Naive thymus-derived CD8-positive, alpha-beta T cell (primary cell): ENCODE measurements around the gene LRRC55. TPM values are rescaled to one million over a fixed set of nuclear protein-coding genes. Genes with fewer than 3 reads are reported as not detected.
A peak's percentile ranks its signal among the peaks of the same experiment; 100 is the strongest.
"Not testable (repeated sequence)": the region's sequence is repeated elsewhere in the genome, so short reads cannot be mapped to it uniquely, and the experiment has no call there.

Experiments
- ATAC-seq, 2 donors: fragments of 150-1000 bp; cut with Tn5 transposase in 1 of 2; sonication (Bioruptor Pico), chemical (Tn5 transposase) in 1 of 2; 1 replicate in 1 of 2; 2 replicates in 1 of 2; pipeline ENCODE4 v1.10.0; 2021; ENCODE audit warnings: mild to moderate bottlenecking in 2 of 2, moderate library complexity in 2 of 2
- POLR2A ChIA-PET: fragments of 350-600 bp; sonication (Branson Sonifier 250); formaldehyde crosslinking; loops from one replicate; lab custom pipeline; 2021; ENCODE audit warnings: antibody characterized with exemption; lab: Charles Lee
- DNase-seq, 10 donors: peaks; one replicate each; pipeline versions ENCODE4 v3.0.0 to v3.0.0-alpha.2; 2020 to 2022
- H3K27ac Mint-ChIP-seq, 10 donors: one replicate each; pipeline ENCODE4 v1.8.0; 2020 to 2022; ENCODE audit warnings: mild to moderate bottlenecking in 10 of 10, mixed read lengths in 10 of 10, moderate library complexity in 4 of 10, inconsistent platforms in 1 of 10
- H3K27me3 Mint-ChIP-seq, 5 donors: one replicate each; pipeline ENCODE4 v1.8.0; 2021 to 2022; ENCODE audit warnings: mixed read lengths in 5 of 5
- H3K36me3 Mint-ChIP-seq, 3 donors: one replicate each; pipeline ENCODE4 v1.8.0; 2020 to 2022; ENCODE audit warnings: mixed read lengths in 3 of 3, mild to moderate bottlenecking in 2 of 3, inconsistent platforms in 1 of 3
- H3K4me1 Mint-ChIP-seq, 4 donors: one replicate each; pipeline ENCODE4 v1.8.0; 2021 to 2022; ENCODE audit warnings: mixed read lengths in 4 of 4
- H3K4me3 Mint-ChIP-seq, 10 donors: one replicate each; pipeline ENCODE4 v1.8.0; 2020 to 2022; ENCODE audit warnings: mild to moderate bottlenecking in 10 of 10, mixed read lengths in 10 of 10, moderate library complexity in 6 of 10, inconsistent platforms in 1 of 10
- H3K9me3 Mint-ChIP-seq, 9 donors: one replicate each; pipeline ENCODE4 v1.8.0; 2020 to 2022; ENCODE audit warnings: mixed read lengths in 9 of 9, mild to moderate bottlenecking in 3 of 9, inconsistent platforms in 1 of 9, moderate library complexity in 1 of 9
- polyA plus RNA-seq, 3 donors: library from polyadenylated mRNA; unstranded; fragments of 300-500 nt; fragmentation: Illumina TruSeq; gene quantifications; one replicate each; pipeline ENCODE4 v1.2.3, GENCODE V29; 2021
- total RNA-seq, 8 experiments: library from RNA in 2 of 8; stranded (reverse) in 2 of 8; gene quantifications; one replicate each; pipeline ENCODE4 v1.2.3 and lab custom pipeline; 2021 to 2026

Gene LRRC55
- total and polyA plus RNA-seq, 5 experiments from 2014 or later: not detected

GRCh38 chr11:57164317-57164716, 17.4 kb upstream of the LRRC55 start:
- no peak overlapping the region for H3K4me3 Mint-ChIP-seq
- peaks cover 17 to 57% (median 21%) of the 10 kb centered on the region in 5 donors for H3K27me3 Mint-ChIP-seq
- DNase-seq: no peak
- no peak overlapping the region for H3K27ac Mint-ChIP-seq
- H3K9me3 Mint-ChIP-seq: peaks cover 0 to 11% (median 2%) of the 10 kb centered on the region in 9 donors
- no peak for ATAC-seq
- H3K4me1 Mint-ChIP-seq: peaks cover 0 to 3% (median 0%) of the 10 kb centered on the region in 4 donors
- peaks cover 0 to 9% (median 0%) of the 10 kb centered on the region in 3 donors for H3K36me3 Mint-ChIP-seq
- POLR2A ChIA-PET: no interaction called here

GRCh38 chr11:57167125-57167846, 14.5 kb upstream of the LRRC55 start:
- Mint-ChIP-seq H3K9me3 (peaks cover 0 to 15% (median 2%) of the 10 kb centered on the region in 9 donors), H3K27me3 (peaks cover 11 to 45% (median 16%) of the 10 kb centered on the region in 5 donors), H3K36me3 (peaks cover 0 to 9% (median 0%) of the 10 kb centered on the region in 3 donors), H3K4me3 (no peak overlapping the region), H3K27ac (no peak overlapping the region), H3K4me1 (no peaks in the 10 kb centered on the region)
- ATAC-seq: no peak
- DNase-seq: no peak
- POLR2A ChIA-PET: no interaction called here

- H3K36me3 Mint-ChIP-seq, ATAC-seq, H3K27ac Mint-ChIP-seq, H3K4me3 Mint-ChIP-seq, H3K4me1 Mint-ChIP-seq, DNase-seq, POLR2A ChIA-PET: not testable (repeated sequence)
- Mint-ChIP-seq H3K9me3 (peaks cover 0 to 15% (median 2%) of the 10 kb centered on the region in 9 donors), H3K27me3 (peaks cover 1 to 34% (median 8%) of the 10 kb centered on the region in 5 donors)
These were observed 11.9 kb upstream of the LRRC55 start for GRCh38 chr11:57169732-57170313.

- ATAC-seq (no peak), DNase-seq (no peak)
- no peak overlapping the region for H3K27ac Mint-ChIP-seq
- no peaks in the 10 kb centered on the region for H3K4me1 Mint-ChIP-seq
- POLR2A ChIA-PET: no interaction called here
- peaks cover 0 to 9% (median 3%) of the 10 kb centered on the region in 3 donors for H3K36me3 Mint-ChIP-seq
- H3K4me3 Mint-ChIP-seq: no peak overlapping the region
- peaks cover 0 to 15% (median 2%) of the 10 kb centered on the region in 9 donors for H3K9me3 Mint-ChIP-seq
- H3K27me3 Mint-ChIP-seq: peaks cover 9 to 51% (median 16%) of the 10 kb centered on the region in 5 donors
These were observed 9.7 kb upstream of the LRRC55 start for GRCh38 chr11:57172031-57172430.

- Mint-ChIP-seq H3K9me3 (peaks cover 0 to 8% (median 0%) of the 10 kb centered on the region in 9 donors), H3K27ac (no peak overlapping the region)
These were observed 7.1 kb upstream of the LRRC55 start for GRCh38 chr11:57174656-57175055.

GRCh38 chr11:57175478-57175877, 6.3 kb upstream of the LRRC55 start:
- H3K9me3 Mint-ChIP-seq: peaks cover 0 to 6% (median 0%) of the 10 kb centered on the region in 9 donors
- DNase-seq: no peak
- H3K4me3 Mint-ChIP-seq: no peak overlapping the region
- H3K36me3 Mint-ChIP-seq: peaks cover 0 to 3% (median 0%) of the 10 kb centered on the region in 3 donors
- POLR2A ChIA-PET: no interaction called here
- no peak for ATAC-seq
- peaks cover 27 to 59% (median 31%) of the 10 kb centered on the region in 5 donors for H3K27me3 Mint-ChIP-seq
- H3K4me1 Mint-ChIP-seq: peaks cover 0 to 9% (median 4%) of the 10 kb centered on the region in 4 donors
- H3K27ac Mint-ChIP-seq: no peak overlapping the region

More at GRCh38 chr11:57174656-57175055, 7.1 kb upstream of the LRRC55 start:
- DNase-seq: no peak
- Mint-ChIP-seq H3K27me3 (peaks cover 23 to 51% (median 24%) of the 10 kb centered on the region in 5 donors), H3K4me3 (no peak overlapping the region), H3K36me3 (peaks cover 0 to 3% (median 0%) of the 10 kb centered on the region in 3 donors), H3K4me1 (peaks cover 0 to 3% (median 0%) of the 10 kb centered on the region in 4 donors)
- ATAC-seq: no peak
- POLR2A ChIA-PET: no interaction called here

- H3K4me1 Mint-ChIP-seq: peaks cover 0 to 9% (median 6%) of the 10 kb centered on the region in 4 donors
- POLR2A ChIA-PET: no interaction called here
- no peak overlapping the region for H3K4me3 Mint-ChIP-seq
- peaks cover 0 to 3% (median 0%) of the 10 kb centered on the region in 3 donors for H3K36me3 Mint-ChIP-seq
- ATAC-seq (no peak), DNase-seq (no peak)
- H3K9me3 Mint-ChIP-seq: peaks cover 0 to 5% (median 0%) of the 10 kb centered on the region in 9 donors
- H3K27ac Mint-ChIP-seq: no peak overlapping the region
- H3K27me3 Mint-ChIP-seq: peaks cover 31 to 77% (median 44%) of the 10 kb centered on the region in 5 donors
These were observed 3.4 kb upstream of the LRRC55 start for GRCh38 chr11:57178334-57178733.

- ATAC-seq (no peak), DNase-seq (no peak)
- peaks cover 0 to 5% (median 0%) of the 10 kb centered on the region in 9 donors for H3K9me3 Mint-ChIP-seq
- peaks cover 0 to 9% (median 6%) of the 10 kb centered on the region in 4 donors for H3K4me1 Mint-ChIP-seq
- POLR2A ChIA-PET: no interaction called here
- no peak overlapping the region for H3K27ac Mint-ChIP-seq
- peaks cover 28 to 73% (median 44%) of the 10 kb centered on the region in 5 donors for H3K27me3 Mint-ChIP-seq
- peaks cover 0 to 3% (median 0%) of the 10 kb centered on the region in 3 donors for H3K36me3 Mint-ChIP-seq
- H3K4me3 Mint-ChIP-seq: peak overlapping the region in 1 of 10 donors; percentile 21
These were observed 2.1 kb upstream of the LRRC55 start for GRCh38 chr11:57179681-57180080.

- peaks cover 0 to 2% (median 0%) of the 10 kb centered on the region in 3 donors for H3K36me3 Mint-ChIP-seq
- peak overlapping the region in 1 of 10 donors; percentile 21 for H3K4me3 Mint-ChIP-seq
- peaks cover 0 to 5% (median 0%) of the 10 kb centered on the region in 9 donors for H3K9me3 Mint-ChIP-seq
- POLR2A ChIA-PET: no interaction called here
- DNase-seq (no peak), ATAC-seq (no peak)
- peaks cover 26 to 72% (median 41%) of the 10 kb centered on the region in 5 donors for H3K27me3 Mint-ChIP-seq
- H3K4me1 Mint-ChIP-seq: peaks cover 0 to 9% (median 6%) of the 10 kb centered on the region in 4 donors
- no peak overlapping the region for H3K27ac Mint-ChIP-seq
These were observed 1.6 kb upstream of the LRRC55 start for GRCh38 chr11:57180081-57180561.

- H3K4me1 Mint-ChIP-seq: peaks cover 0 to 9% (median 6%) of the 10 kb centered on the region in 4 donors
- no peak overlapping the region for H3K4me3 Mint-ChIP-seq
- DNase-seq: no peak
- ATAC-seq: no peak
- H3K9me3 Mint-ChIP-seq: peaks cover 0 to 5% (median 0%) of the 10 kb centered on the region in 9 donors
- H3K36me3 Mint-ChIP-seq: no peaks in the 10 kb centered on the region
- no peak overlapping the region for H3K27ac Mint-ChIP-seq
- POLR2A ChIA-PET: no interaction called here
- peaks cover 22 to 63% (median 35%) of the 10 kb centered on the region in 5 donors for H3K27me3 Mint-ChIP-seq
These were observed 789 bp upstream of the LRRC55 start for GRCh38 chr11:57180964-57181363.

GRCh38 chr11:57182896-57183295, 1.1 kb downstream of the LRRC55 start:
- DNase-seq (no peak), ATAC-seq (no peak)
- H3K27me3 Mint-ChIP-seq: peaks cover 15 to 55% (median 33%) of the 10 kb centered on the region in 5 donors
- peaks cover 0 to 7% (median 0%) of the 10 kb centered on the region in 9 donors for H3K9me3 Mint-ChIP-seq
- H3K27ac Mint-ChIP-seq: no peak overlapping the region
- peaks cover 0 to 9% (median 6%) of the 10 kb centered on the region in 4 donors for H3K4me1 Mint-ChIP-seq
- no peak overlapping the region for H3K4me3 Mint-ChIP-seq
- H3K36me3 Mint-ChIP-seq: no peaks in the 10 kb centered on the region
- POLR2A ChIA-PET: no interaction called here

GRCh38 chr11:57190548-57190947, 8.8 kb downstream of the LRRC55 start:
- Mint-ChIP-seq H3K4me3 (no peak overlapping the region), H3K4me1 (no peaks in the 10 kb centered on the region), H3K9me3 (peaks cover 0 to 7% (median 0%) of the 10 kb centered on the region in 9 donors), H3K36me3 (no peaks in the 10 kb centered on the region), H3K27me3 (peaks cover 8 to 56% (median 27%) of the 10 kb centered on the region in 5 donors), H3K27ac (no peak overlapping the region)
- DNase-seq: no peak
- POLR2A ChIA-PET: no interaction called here
- no peak for ATAC-seq
